Hypothalamus (tissue), 51 donors: ENCODE measurements around the gene SOST.

Experiments
- DNase-seq, 51 donors: peaks; one replicate each; lab custom pipeline; 2025; lab: John Stamatoyannopoulos, UW

Gene SOST

GRCh38 chr17:43713494-43714162, 45.0 kb downstream of the SOST start:
- peak in 12 of 51 donors; percentile 3 to 44 (median 14) for DNase-seq

GRCh38 chr17:43712397-43712796, 46.2 kb downstream of the SOST start:
- no peak for DNase-seq

- no peak for DNase-seq
These were observed 48.5 kb downstream of the SOST start for GRCh38 chr17:43710101-43710500.

GRCh38 chr17:43709210-43709609, 49.4 kb downstream of the SOST start:
- no peak for DNase-seq

- DNase-seq: no peak
These were observed 51.4 kb downstream of the SOST start for GRCh38 chr17:43707184-43707583.

GRCh38 chr17:43706235-43706634, 52.4 kb downstream of the SOST start:
- no peak for DNase-seq
